ENCODE measurements around the gene LRFN2.

- no peak for TF ChIP-seq PAX5 (IDR thresholded peaks at IDR 0.05; ENCODE audit: insufficient read depth, low read length, severe bottlenecking)
- no peak for TF ChIP-seq POLR2A (IDR thresholded peaks at IDR 0.05; ENCODE audit: low read depth, low read length)
- no peak for TF ChIP-seq TAF1 (IDR thresholded peaks at IDR 0.05; ENCODE audit: low read depth, low read length)
- TF ChIP-seq POLR2AphosphoS5 (IDR thresholded peaks at IDR 0.05; ENCODE audit: low read depth, low read length) = no peak
These were observed 11.4 kb upstream of the LRFN2 start for GRCh38 chr6:40598516-40598915.

All from GM12891 (cell line).